HepG2 (cell line): ENCODE data around the gene COMMD1. TPM values are rescaled to one million over a fixed set of nuclear protein-coding genes. Genes with fewer than 3 reads are reported as not detected.

Source experiments
- ATAC-seq: fragments of 200-7000 bp; cut with Tn5 transposase; 3 replicates; pipeline ENCODE4 v1.9.1; 2020; ENCODE audit warnings: mild to moderate bottlenecking, moderate library complexity
- BruUV-seq: library from RNA; stranded (reverse); fragments of 400-500 nt; replicated peaks from 2 replicates; lab custom pipeline; 2021; lab: Mats Ljungman, UMichigan
- CTCF ChIA-PET: fragments of 300-600 bp; formaldehyde crosslinking; extraction: SDS; loops from one replicate; lab custom pipeline; 2021; ENCODE audit warnings: low total read pairs, inconsistent platforms, low intra/inter-chr PET ratio; lab: Yijun Ruan, JAX
- POLR2A ChIA-PET: fragments of 350-600 bp; sonication (Branson Sonifier 250); formaldehyde crosslinking; loops from one replicate; lab custom pipeline; 2020; ENCODE audit warnings: antibody characterized with exemption, inconsistent platforms; lab: Yijun Ruan, JAX
- DNase-seq: peaks from one replicate; pipeline ENCODE4 v3.0.0-alpha.2; 2015; ENCODE audit warnings: low spot score
- FAIRE-seq: peaks from 3 replicates; lab custom pipeline; 2011; peaks lifted over from hg19 to GRCh38; lab: Jason Lieb, UNC
- H2AFZ ChIP-seq: one replicate; pipeline ENCODE4 v1.6.1; 2011; ENCODE audit warnings: low read length, inconsistent platforms
- H3K27ac ChIP-seq: fragments of 300-600 bp; 3 replicates; pipeline ENCODE4 v1.8.0; 2011; ENCODE audit warnings: mixed run types, mild to moderate bottlenecking, mixed read lengths, low read length, inconsistent platforms; ENCODE audit not compliant: insufficient read depth; ENCODE audit errors: extremely low read length
- H3K27me3 ChIP-seq, 2 experiments: fragments of 200-600 bp in 1 of 2; 2 replicates in 1 of 2; 3 replicates in 1 of 2; pipeline versions ENCODE4 v1.6.0 to v1.8.0; 2011; ENCODE audit warnings: low read length in 2 of 2, mild to moderate bottlenecking in 2 of 2, moderate library complexity in 2 of 2, inconsistent platforms in 1 of 2; ENCODE audit not compliant: insufficient read depth in 2 of 2, control insufficient read depth in 1 of 2
- H3K36me3 ChIP-seq, 2 experiments: fragments of 200-600 bp in 1 of 2; replicated peaks in 1 of 2; 2 replicates in 1 of 2; 3 replicates in 1 of 2; pipeline versions ENCODE4 v1.5.1 to v1.8.0; 2011; ENCODE audit warnings: low read length in 2 of 2, inconsistent platforms in 1 of 2; ENCODE audit not compliant: insufficient read depth in 2 of 2, control insufficient read depth in 1 of 2
- H3K4me1 ChIP-seq: 2 replicates; pipeline ENCODE4 v1.5.1; 2012; ENCODE audit warnings: low read length, inconsistent platforms; ENCODE audit not compliant: insufficient read depth
- H3K4me2 ChIP-seq: 2 replicates; pipeline ENCODE4 v1.6.0; 2011; ENCODE audit warnings: low read depth, low read length, inconsistent platforms
- H3K4me3 ChIP-seq, 3 experiments: fragments of 200-600 bp in 1 of 3; sonication (generic), shearing (Covaris generic) in 1 of 3; replicated peaks in 1 of 3; 2 replicates each; pipeline ENCODE4 v1.5.1; 2011 to 2016; ENCODE audit warnings: low read length in 3 of 3, inconsistent platforms in 2 of 3, low read depth in 2 of 3, mild to moderate bottlenecking in 2 of 3, control low read depth in 1 of 3, mixed read lengths in 1 of 3; ENCODE audit not compliant: insufficient read depth in 1 of 3
- H3K79me2 ChIP-seq: one replicate; pipeline ENCODE4 v1.6.1; 2011; ENCODE audit warnings: low read length, inconsistent platforms; ENCODE audit not compliant: insufficient read depth
- H3K9ac ChIP-seq: 2 replicates; pipeline ENCODE4 v1.6.0; 2011; ENCODE audit warnings: mild to moderate bottlenecking, low read depth, low read length, inconsistent platforms; ENCODE audit not compliant: insufficient read depth
- H3K9me3 ChIP-seq: 2 replicates; pipeline ENCODE4 v1.5.1; 2012; ENCODE audit warnings: mild to moderate bottlenecking, low read length
- H4K20me1 ChIP-seq: 2 replicates; pipeline ENCODE4 v1.6.0; 2011; ENCODE audit warnings: inconsistent platforms, mild to moderate bottlenecking, low read length, moderate library complexity; ENCODE audit not compliant: insufficient read depth
- FOXA1 ChIP-seq, 2 experiments: fragments of 450-650 bp in 1 of 2; sonication (generic) in 1 of 2; formaldehyde crosslinking in 1 of 2; IDR thresholded peaks; 2 replicates each; pipeline versions ENCODE4 v1.4.0 to v1.6.1; 2016 to 2020; ENCODE audit warnings: missing genetic modification reagents in 1 of 2
- HCFC1 ChIP-seq: fragments of 150-350 bp; IDR thresholded peaks from 2 replicates; pipeline ENCODE4 v1.6.1; 2014; ENCODE audit warnings: low read depth, low read length
- NONO ChIP-seq, 2 experiments: fragments of 450-650 bp in 1 of 2; sonication (generic) in 1 of 2; formaldehyde crosslinking in 1 of 2; IDR thresholded peaks in 1 of 2; conservative IDR thresholded peaks in 1 of 2; 2 replicates each; pipeline versions ENCODE4 v1.6.1 to v1.8.0; 2017 to 2022; ENCODE audit warnings: mild to moderate bottlenecking in 1 of 2, missing genetic modification reagents in 1 of 2, moderate library complexity in 1 of 2
- STAG1 ChIP-seq: sonication (generic); formaldehyde crosslinking; IDR thresholded peaks from 2 replicates; pipeline ENCODE4 v1.4.0; 2020; ENCODE audit warnings: missing genetic modification reagents
- ZMYM2 ChIP-seq: sonication (generic); formaldehyde crosslinking; IDR thresholded peaks from 2 replicates; pipeline ENCODE4 v1.8.0; 2022; ENCODE audit warnings: mild to moderate bottlenecking, missing genetic modification reagents
- ZNF274 ChIP-seq: sonication (generic); formaldehyde crosslinking; IDR thresholded peaks from 2 replicates; pipeline ENCODE4 v1.5.1; 2020; ENCODE audit warnings: mild to moderate bottlenecking, missing genetic modification reagents
- ZNF646 ChIP-seq: sonication (generic); formaldehyde crosslinking; IDR thresholded peaks from 2 replicates; pipeline ENCODE4 v1.9.0; 2021; ENCODE audit warnings: mild to moderate bottlenecking, missing genetic modification reagents
- ZSCAN29 ChIP-seq: sonication (generic); formaldehyde crosslinking; conservative IDR thresholded peaks from 2 replicates; pipeline ENCODE4 v1.4.0; 2020; ENCODE audit warnings: mild to moderate bottlenecking, missing genetic modification reagents
- WGBS: methylation state at CpG from one replicate; pipeline ENCODE4 v1.1.6; 2017; ENCODE audit warnings: low lambda C conversion rate; 5-methylcytosine and 5-hydroxymethylcytosine counted together
- in situ Hi-C: cut with HindIII; loops from 2 replicates; pipeline ENCODE4 v1.10.0; 2017; ENCODE audit warnings: low pct_unique_long_range_greater_than_20kb; ENCODE audit not compliant: extremely low pct_ligation_motif_present
- intact Hi-C: fragments of 100-400 bp; cut with micrococcal nuclease; formaldehyde crosslinking; loops from one replicate; pipeline ENCODE4 v1.10.0; 2022; ENCODE audit not compliant: unreplicated experiment
- polyA plus RNA-seq, 8 experiments: library from polyadenylated mRNA; depleted of rRNA in 3 of 8; stranded (reverse) in 7 of 8; unstranded in 1 of 8; fragments of >200 nt; fragmentation: Illumina TruSeq in 4 of 8; extraction: Trizol in 4 of 8; gene quantifications; 2 replicates each; pipeline versions ENCODE4 v1.2.1 to v1.2.3, GENCODE V29; 2011 to 2016; ENCODE audit warnings: low read depth in 4 of 8, missing spikeins in 1 of 8, mixed read lengths in 1 of 8; ENCODE audit not compliant: insufficient read depth in 1 of 8
- total RNA-seq, 5 experiments: library from RNA; depleted of rRNA; stranded (reverse); fragments of >200 nt; fragmentation: Illumina TruSeq; extraction: Trizol; gene quantifications; 2 replicates each; pipeline ENCODE4 v1.2.3, GENCODE V29; 2016; ENCODE audit warnings: low read depth in 1 of 5

Gene COMMD1
- total and polyA plus RNA-seq, 2 of the 13 experiments (the other 11 are each of a cell fraction or from before 2014, with no cell fraction given): 25.7 to 105 TPM

GRCh38 chr2:62000538-62000937 is 95.1 kb downstream of the COMMD1 start:
- no peak overlapping the region for H2AFZ ChIP-seq
- H3K27ac ChIP-seq: no peak overlapping the region
- POLR2A ChIA-PET: no interaction called here
- no peak for ATAC-seq
- no peak overlapping the region for H3K9ac ChIP-seq
- H3K4me2 ChIP-seq: no peak overlapping the region
- DNase-seq: no peak
- H3K79me2 ChIP-seq: no peaks in the 10 kb centered on the region
- H3K4me3 ChIP-seq: no peak overlapping the region
- CTCF ChIA-PET: no interaction called here
- no TSS peak for BruUV-seq
- no peaks in the 10 kb centered on the region for H3K36me3 ChIP-seq
- H3K4me1 ChIP-seq: no peaks in the 10 kb centered on the region
- H3K27me3 ChIP-seq: no peaks in the 10 kb centered on the region
- TF ChIP-seq STAG1: peak; percentile 31; the same call in 1 of the 2 replicates
- TF ChIP-seq NONO (IDR thresholded peaks at IDR 0.05): no peak
- TF ChIP-seq NONO (CRISPR knock-in tag; conservative IDR thresholded peaks at IDR 0.05): no peak
- in situ Hi-C loops (no loop called here), intact Hi-C loops (no loop called here)
- no peaks in the 10 kb centered on the region for H4K20me1 ChIP-seq
- FAIRE-seq: no peak
- 97% methylated on average over 5 of the region's 5 CpGs for WGBS
- no peaks in the 10 kb centered on the region for H3K9me3 ChIP-seq

GRCh38 chr2:62001431-62001830 is 96.0 kb downstream of the COMMD1 start:
- H3K27me3 ChIP-seq: no peaks in the 10 kb centered on the region
- no peaks in the 10 kb centered on the region for H4K20me1 ChIP-seq
- no peak overlapping the region for H3K4me2 ChIP-seq
- no peak overlapping the region for H2AFZ ChIP-seq
- POLR2A ChIA-PET: no interaction called here
- no peak for DNase-seq
- no peaks in the 10 kb centered on the region for H3K4me1 ChIP-seq
- H3K79me2 ChIP-seq: no peaks in the 10 kb centered on the region
- no peak for TF ChIP-seq HCFC1
- no peak for TF ChIP-seq ZMYM2 (CRISPR knock-in tag)
- TF ChIP-seq FOXA1 (IDR thresholded peaks at IDR 0.05): no peak
- no peak for TF ChIP-seq FOXA1 (CRISPR knock-in tag; IDR thresholded peaks at IDR 0.05)
- no peak for TF ChIP-seq ZNF274
- TF ChIP-seq ZNF646 (CRISPR knock-in tag): no peak
- TF ChIP-seq ZSCAN29: no peak
- no TSS peak for BruUV-seq
- H3K4me3 ChIP-seq: no peak overlapping the region
- CTCF ChIA-PET: no interaction called here
- H3K9ac ChIP-seq: no peak overlapping the region
- H3K36me3 ChIP-seq: no peaks in the 10 kb centered on the region
- in situ Hi-C loops: no loop called here
- no peak for FAIRE-seq
- no peak overlapping the region for H3K27ac ChIP-seq
- H3K9me3 ChIP-seq: no peaks in the 10 kb centered on the region
- no peak for ATAC-seq
- intact Hi-C loops: no loop called here
